Endometrial microvascular endothelial cells (primary cell): ENCODE data around the gene IFIT1B. TPM values are rescaled to one million over a fixed set of nuclear protein-coding genes. Genes with fewer than 3 reads are reported as not detected.
"Not testable (repeated sequence)": the region's sequence is repeated elsewhere in the genome, so short reads cannot be mapped to it uniquely, and the experiment has no call there.

Experiments used
- in situ Hi-C: cut with HindIII; loops from 2 replicates; pipeline ENCODE4 v1.10.0; 2017; ENCODE audit warnings: low sequenced_read_pairs, low pct_unique_long_range_greater_than_20kb; ENCODE audit errors: inconsistent ontology term
- total RNA-seq: library from RNA; depleted of rRNA; stranded (reverse); fragments of >200 nt; gene quantifications from one replicate; pipeline ENCODE4 v1.2.3, GENCODE V29; 2015; ENCODE audit errors: inconsistent ontology term

The IFIT1B gene, protein sequence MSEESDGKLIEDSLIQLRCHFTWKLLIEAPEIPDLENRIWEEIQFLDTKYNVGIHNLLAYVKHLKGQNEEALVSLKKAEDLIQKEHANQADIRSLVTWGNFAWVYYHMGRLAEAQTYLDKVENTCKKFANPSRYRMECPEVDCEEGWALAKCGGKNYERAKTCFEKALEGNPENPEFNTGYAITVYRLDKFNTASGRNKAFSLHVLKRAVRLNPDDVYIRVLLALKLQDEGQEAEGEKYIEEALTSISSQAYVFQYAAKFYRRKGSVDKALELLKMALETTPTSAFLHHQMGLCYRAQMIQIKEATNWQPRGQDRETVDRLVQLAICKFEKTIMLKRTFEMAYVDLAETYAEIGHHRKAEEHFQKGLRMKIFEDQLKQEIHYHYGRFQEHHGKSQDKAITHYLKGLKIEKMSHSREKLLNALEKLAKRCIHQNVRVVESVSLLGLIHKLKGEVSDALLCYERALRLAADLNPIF
- total RNA-seq: not detected

GRCh38 chr10:89377705-89378637 lies at the start of gene IFIT1B:
TSS of gene IFIT1B (plus strand) at chr10:89378056. CDS start at chr10:89378136, 80 bp downstream.
- in situ Hi-C loops: no loop called here

DNA sequence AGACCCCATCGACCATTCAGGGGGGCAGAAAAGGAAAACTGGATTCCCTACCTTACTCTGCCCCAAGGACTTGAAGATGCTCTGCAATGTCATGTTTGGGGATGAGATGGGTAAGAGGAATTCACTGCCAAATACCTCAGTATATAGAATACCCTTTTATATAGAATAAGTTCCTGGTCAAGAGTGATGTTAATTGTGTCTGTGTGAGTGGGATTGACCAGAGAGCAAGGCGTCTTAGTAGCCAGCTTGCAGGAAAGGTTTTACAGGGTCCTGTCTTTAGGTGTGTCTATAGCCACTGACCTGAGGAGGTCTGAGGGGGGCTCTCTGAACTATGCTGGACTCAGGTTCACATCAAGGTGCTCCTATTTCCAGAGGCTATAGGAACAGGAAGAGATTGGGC lies 48.7 kb upstream of the IFIT1B start:
- in situ Hi-C loops: no loop called here

DNA sequence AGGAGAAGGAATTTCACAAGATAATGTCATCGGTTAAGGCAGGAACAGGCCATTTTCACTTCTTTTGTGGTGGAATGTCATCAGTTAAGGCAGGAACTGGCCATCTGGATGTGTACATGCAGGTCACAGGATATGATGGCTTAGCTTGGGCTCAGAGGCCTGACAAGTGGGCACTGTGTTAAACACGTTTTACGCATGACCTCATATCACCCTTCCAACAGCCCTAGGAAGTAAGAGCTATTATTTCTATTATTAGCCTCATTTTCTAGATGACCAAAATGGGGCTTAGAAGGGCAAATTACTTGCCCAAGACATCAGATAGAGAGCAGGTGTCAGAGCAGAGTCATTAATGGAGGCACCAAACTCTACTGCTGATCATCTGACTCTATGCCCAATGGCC lies 47.8 kb upstream of the IFIT1B start:
- in situ Hi-C loops: not testable (repeated sequence)

DNA sequence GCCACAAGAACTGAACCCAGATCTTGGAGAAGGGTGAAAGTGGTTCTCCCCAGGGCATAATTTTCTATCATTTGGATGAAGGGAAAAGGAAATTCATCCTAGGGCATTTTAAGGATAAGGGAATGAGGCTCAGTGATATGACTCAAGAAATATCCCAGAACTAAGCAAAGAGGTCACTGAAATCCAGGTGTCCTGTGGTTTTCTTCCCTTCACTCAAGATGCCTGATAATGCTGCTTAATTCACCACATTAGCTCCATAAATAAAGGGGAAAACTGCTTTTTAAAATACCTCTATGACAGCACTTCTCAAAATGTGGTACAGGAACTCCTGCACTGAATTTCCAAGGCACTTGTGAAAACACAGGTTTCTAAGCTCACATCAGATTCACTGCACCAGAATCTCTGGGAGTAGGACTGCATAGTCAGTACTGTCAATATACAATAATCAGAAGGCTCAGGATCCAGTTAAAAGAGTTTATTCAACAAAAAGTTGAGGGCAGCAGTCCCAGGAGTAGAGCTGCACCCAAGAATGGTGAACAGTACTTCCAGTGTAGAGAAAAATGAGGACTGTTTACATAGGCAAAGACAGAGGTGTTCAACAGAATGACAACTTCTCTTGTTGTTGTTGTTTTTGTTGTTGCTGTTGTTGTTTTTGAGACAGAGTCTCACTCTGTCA lies 47.2 kb upstream of the IFIT1B start:
- in situ Hi-C loops: no loop called here

- in situ Hi-C loops: not testable (repeated sequence)
Observed at GRCh38 chr10:89331487-89332122, 46.3 kb upstream of the IFIT1B start.

DNA sequence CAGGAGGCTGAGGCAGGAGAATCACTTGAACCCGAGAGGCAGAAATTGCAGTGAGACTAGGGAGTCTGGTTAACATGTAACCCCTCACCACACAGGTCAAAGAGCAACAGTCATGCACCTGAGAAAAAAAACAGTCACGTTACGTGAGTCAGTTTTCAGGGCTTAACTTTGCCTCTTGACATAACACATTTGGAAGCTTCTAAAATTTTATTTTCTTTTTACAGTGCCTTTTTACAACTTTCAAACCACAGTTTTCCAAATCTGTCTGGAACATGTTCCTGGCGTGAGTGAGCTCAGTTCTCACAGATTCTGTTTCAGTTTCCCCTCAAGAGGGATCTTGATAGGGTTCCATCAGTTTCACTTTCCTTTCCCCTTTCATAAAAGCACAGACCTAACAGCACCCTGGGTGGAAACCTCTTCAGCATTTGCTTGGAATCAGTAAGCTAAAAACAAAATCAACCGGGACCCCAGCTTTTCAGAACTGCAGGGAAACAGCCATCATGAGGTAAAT lies 45.7 kb upstream of the IFIT1B start:
- in situ Hi-C loops: no loop called here

DNA sequence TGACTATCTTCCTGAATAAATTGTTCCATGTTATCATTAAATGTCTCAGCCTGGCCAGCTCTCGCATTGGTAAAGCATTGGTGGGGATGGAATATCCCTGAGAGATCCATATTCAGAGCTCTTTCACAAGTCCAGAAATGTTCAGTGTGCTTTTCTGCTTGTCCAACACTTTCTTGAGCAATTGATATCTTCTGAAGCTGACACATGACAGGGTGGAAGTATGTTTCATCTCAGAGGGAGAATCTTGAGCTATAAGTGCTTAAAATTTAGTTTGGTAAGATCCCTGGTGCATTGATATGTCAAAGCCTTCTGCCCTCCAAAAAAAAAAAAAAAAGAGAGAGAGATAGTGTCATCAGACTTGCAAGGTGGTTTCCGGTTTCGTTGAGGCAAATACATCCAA lies 42.6 kb upstream of the IFIT1B start:
- in situ Hi-C loops: no loop called here

DNA sequence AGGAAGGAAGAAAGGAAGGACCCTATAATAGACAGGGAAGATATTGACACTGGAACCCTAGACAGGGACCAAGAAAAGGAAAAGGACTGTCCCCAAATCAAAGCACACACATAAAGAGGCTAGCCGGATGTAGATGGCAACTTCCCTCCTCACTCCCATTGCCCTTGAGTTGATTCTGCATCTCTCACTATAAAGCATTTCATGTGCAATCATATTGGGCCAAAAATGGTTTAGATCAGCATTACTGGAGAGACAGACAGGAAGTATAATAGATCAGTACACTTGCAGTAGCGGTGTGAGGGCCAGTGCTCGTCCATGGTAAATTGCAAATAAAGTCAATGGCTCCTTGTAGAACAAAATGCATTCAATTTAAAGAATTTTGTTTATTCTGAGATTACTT lies 41.6 kb upstream of the IFIT1B start:
- in situ Hi-C loops: no loop called here

- in situ Hi-C loops: no loop called here
Observed at GRCh38 chr10:89337484-89337883, 40.4 kb upstream of the IFIT1B start.

DNA sequence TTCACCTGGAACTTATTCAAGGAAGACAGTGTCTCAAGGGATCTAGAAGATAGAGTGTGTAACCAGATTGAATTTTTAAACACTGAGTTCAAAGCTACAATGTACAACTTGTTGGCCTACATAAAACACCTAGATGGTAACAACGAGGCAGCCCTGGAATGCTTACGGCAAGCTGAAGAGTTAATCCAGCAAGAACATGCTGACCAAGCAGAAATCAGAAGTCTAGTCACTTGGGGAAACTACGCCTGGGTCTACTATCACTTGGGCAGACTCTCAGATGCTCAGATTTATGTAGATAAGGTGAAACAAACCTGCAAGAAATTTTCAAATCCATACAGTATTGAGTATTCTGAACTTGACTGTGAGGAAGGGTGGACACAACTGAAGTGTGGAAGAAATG lies 39.1 kb upstream of the IFIT1B start:
- in situ Hi-C loops: no loop called here

- in situ Hi-C loops: no loop called here
Observed at GRCh38 chr10:89339875-89340274, 38.0 kb upstream of the IFIT1B start.

DNA sequence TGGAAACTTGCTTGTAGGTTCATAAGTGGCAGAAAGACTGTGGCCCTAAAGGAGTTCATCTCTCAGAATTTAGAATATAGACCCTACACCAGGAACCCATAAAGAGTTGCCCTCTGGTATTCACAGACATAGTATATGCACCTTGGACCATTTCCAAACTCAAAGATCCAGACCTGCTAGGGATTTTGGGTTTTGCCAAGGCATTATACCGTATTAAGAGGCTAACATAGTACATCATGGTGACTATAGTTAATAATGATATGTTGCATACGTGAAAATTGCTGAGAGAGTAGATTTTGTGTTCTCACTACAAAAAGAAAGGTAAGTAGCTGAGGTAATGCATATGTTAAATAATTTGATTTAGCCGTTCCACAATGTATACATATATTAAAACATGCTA lies 36.2 kb upstream of the IFIT1B start:
- in situ Hi-C loops: no loop called here

- in situ Hi-C loops: no loop called here
Observed at GRCh38 chr10:89342206-89342958, 35.5 kb upstream of the IFIT1B start.

GRCh38 chr10:89343089-89343767 lies 34.6 kb upstream of the IFIT1B start:
- in situ Hi-C loops: no loop called here

DNA sequence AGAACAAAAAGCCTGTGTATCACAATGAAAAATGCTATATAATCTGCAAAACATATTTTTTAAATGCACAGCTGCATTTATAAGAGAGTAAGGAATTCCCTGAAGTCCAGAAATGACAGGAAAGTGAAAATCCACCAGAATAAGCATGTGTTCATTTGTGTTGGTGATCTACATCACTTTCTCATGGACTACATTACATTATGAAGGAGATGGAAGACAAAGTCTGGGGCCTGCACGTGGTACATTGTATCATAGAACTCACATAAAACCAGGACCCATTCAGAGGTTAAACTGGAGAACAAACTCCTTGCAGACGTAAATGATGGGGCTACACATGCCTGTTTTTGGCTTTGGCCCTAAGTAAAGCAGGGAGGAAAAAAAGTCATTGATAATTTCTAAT lies 33.7 kb upstream of the IFIT1B start:
- in situ Hi-C loops: no loop called here

DNA sequence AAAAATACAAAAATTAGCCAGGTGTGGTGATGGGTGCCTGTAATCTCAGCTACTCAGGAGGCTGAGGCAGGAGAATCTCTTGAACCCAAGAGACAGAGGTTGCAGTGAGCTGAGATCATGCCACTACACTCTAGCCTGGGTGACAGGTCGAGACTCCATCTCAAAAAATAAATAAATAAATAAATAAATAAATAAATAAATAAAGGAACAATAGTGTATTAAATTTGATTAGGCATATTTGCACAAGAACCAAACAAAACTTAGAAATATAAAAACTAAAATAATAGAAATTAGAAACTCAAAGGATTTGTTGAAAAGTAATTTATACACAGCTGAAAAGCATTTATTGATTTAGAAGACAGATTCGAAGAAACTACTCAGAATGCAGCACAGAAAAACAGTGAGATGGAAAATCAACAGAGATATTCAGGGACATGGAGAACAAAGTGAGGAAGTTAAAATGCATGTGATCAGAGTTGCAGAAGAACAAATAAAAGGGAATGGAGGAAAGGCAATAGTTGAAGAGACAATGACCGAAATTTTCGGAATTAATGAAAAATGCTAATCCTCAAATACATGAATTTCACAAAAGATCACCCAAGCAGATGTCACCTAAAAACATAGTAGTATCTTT lies 32.4 kb upstream of the IFIT1B start:
- in situ Hi-C loops: no loop called here
